Effector memory CD4-positive, alpha-beta T cell (primary cell): ENCODE results near the gene ARMC9.

Experiments
- DNase-seq, 3 donors: peaks; one replicate each; pipeline ENCODE4 v3.0.0-alpha.2; 2020
- H3K27ac ChIP-seq: 2 replicates; pipeline ENCODE4 v1.7.0; 2013; ENCODE audit warnings: mild to moderate bottlenecking, low read length, moderate library complexity; ENCODE audit not compliant: insufficient read depth, poor library complexity, severe bottlenecking
- H3K27me3 ChIP-seq: replicated peaks from 2 replicates; pipeline ENCODE4 v1.7.0; 2013; ENCODE audit warnings: mild to moderate bottlenecking, low read length; ENCODE audit not compliant: insufficient read depth, control insufficient read depth, poor library complexity, severe bottlenecking
- H3K36me3 ChIP-seq: 2 replicates; pipeline ENCODE4 v1.7.0; 2013; ENCODE audit warnings: mild to moderate bottlenecking, low read length, moderate library complexity; ENCODE audit not compliant: control insufficient read depth, insufficient read depth
- H3K4me1 ChIP-seq: 2 replicates; pipeline ENCODE4 v1.7.0; 2013; ENCODE audit warnings: low read length, mild to moderate bottlenecking; ENCODE audit not compliant: control insufficient read depth, insufficient read depth, poor library complexity, severe bottlenecking
- H3K4me3 ChIP-seq: 2 replicates; pipeline ENCODE4 v1.7.0; 2013; ENCODE audit warnings: low read length, low read depth, mild to moderate bottlenecking; ENCODE audit not compliant: insufficient read depth, poor library complexity, severe bottlenecking
- H3K9me3 ChIP-seq: 2 replicates; pipeline ENCODE4 v1.7.0; 2013; ENCODE audit warnings: mild to moderate bottlenecking, low read length, moderate library complexity; ENCODE audit not compliant: control insufficient read depth

ARMC9 gene

GRCh38 chr2:231201475-231201814 is 3.0 kb downstream of the ARMC9 start:
- Histone ChIP-seq H3K27ac (no peak overlapping the region), H3K4me3 (no peak overlapping the region), H3K36me3 (no peaks in the 10 kb centered on the region), H3K27me3 (no peaks in the 10 kb centered on the region), H3K4me1 (peaks cover 4% of the 10 kb centered on the region), H3K9me3 (no peaks in the 10 kb centered on the region)
- DNase-seq: no peak

DNA sequence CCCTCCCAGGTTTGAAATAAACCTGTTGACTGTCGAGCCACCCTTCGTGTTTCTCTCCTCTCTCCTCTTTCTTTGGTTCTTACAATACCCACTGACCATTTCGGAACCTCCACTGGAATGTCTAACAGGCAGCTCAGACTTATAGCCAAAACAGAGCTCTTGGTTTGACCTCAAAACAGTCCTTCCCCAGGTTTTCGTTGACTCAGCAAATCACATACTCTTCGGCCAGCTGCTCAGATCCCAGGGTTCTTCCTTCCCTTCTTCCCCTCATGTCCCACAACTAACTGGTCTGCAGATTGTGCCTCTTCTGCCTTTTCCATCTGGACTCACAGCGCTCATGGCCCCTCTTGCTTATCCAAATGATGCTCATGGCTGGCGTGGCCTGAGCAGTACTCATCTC is 4.7 kb downstream of the ARMC9 start:
- no peak overlapping the region for H3K27ac ChIP-seq
- peaks cover 4% of the 10 kb centered on the region for H3K4me1 ChIP-seq
- H3K9me3 ChIP-seq: no peaks in the 10 kb centered on the region
- no peaks in the 10 kb centered on the region for H3K27me3 ChIP-seq
- H3K4me3 ChIP-seq: no peak overlapping the region
- no peaks in the 10 kb centered on the region for H3K36me3 ChIP-seq
- no peak for DNase-seq

DNA sequence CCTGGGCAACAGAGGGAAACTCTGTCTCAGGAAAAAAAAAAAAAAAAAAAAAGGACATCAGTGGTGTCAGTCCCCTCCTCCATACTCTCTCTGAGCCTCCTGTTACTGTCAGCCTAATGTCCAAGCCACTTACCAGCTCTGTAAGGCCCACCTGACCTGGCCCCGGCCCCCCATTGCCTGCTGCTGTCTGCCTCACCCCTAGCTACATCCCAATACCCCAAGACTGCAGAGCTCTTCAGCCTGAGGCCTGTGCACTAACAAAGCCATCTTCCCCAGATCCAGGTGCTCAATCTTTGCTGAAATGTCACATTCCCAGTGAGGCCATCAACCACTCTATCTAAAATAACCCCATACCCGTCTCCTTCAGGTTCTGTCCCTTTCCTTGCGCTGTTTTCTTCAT is 5.7 kb downstream of the ARMC9 start:
- H3K36me3 ChIP-seq: no peaks in the 10 kb centered on the region
- no peak overlapping the region for H3K4me3 ChIP-seq
- H3K27ac ChIP-seq: no peak overlapping the region
- no peak for DNase-seq
- no peaks in the 10 kb centered on the region for H3K9me3 ChIP-seq
- H3K27me3 ChIP-seq: no peaks in the 10 kb centered on the region
- H3K4me1 ChIP-seq: no peaks in the 10 kb centered on the region

DNA sequence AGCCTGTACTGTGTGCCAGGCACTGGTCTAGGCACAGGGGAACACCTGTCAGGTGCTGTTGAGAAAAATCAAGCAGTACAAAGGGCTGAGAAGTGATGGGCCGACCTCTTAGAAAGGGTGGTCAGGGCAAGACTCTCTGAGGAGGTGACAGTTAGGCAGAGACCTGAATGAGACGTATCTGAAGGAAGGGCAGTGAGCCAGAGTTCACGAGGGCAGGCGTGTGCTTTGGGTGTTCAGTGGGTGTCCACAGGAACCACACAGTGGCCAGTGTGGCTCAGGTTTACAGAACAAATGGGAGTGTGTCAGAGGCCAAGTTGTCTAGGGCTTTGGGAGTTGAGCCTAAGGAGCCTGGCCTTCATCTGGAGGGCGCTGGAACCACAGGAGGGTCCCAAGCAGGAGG is 6.2 kb downstream of the ARMC9 start:
- no peak for DNase-seq
- H3K9me3 ChIP-seq: no peaks in the 10 kb centered on the region
- H3K36me3 ChIP-seq: no peaks in the 10 kb centered on the region
- no peaks in the 10 kb centered on the region for H3K4me1 ChIP-seq
- H3K4me3 ChIP-seq: no peak overlapping the region
- H3K27me3 ChIP-seq: no peaks in the 10 kb centered on the region
- no peak overlapping the region for H3K27ac ChIP-seq

GRCh38 chr2:231207734-231208133 is 9.3 kb downstream of the ARMC9 start:
- H3K27me3 ChIP-seq: no peaks in the 10 kb centered on the region
- no peak for DNase-seq
- no peaks in the 10 kb centered on the region for H3K4me1 ChIP-seq
- H3K9me3 ChIP-seq: no peaks in the 10 kb centered on the region
- H3K36me3 ChIP-seq: no peaks in the 10 kb centered on the region
- H3K4me3 ChIP-seq: no peak overlapping the region
- no peak overlapping the region for H3K27ac ChIP-seq

DNA sequence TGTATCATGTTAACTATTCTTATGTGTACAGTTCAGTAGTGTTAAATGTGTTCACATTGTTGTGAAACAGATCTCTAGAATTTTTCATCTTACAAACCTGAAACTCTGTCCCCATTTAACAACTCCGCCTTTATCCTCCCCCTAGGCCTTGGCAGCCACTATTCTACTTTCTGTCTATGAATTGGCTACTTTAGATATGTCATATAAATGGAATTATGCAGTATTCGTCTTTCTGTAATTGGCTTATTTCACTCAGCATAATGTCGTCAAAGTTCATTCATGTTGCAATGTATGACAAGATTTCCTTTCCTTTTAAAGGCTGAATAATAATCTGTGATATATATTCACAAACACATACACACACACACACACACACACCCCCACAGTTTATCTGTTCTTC is 12.4 kb downstream of the ARMC9 start:
- Histone ChIP-seq H3K4me1 (no peaks in the 10 kb centered on the region), H3K27me3 (no peaks in the 10 kb centered on the region), H3K9me3 (no peaks in the 10 kb centered on the region), H3K4me3 (no peak overlapping the region), H3K36me3 (no peaks in the 10 kb centered on the region), H3K27ac (no peak overlapping the region)
- DNase-seq: no peak

DNA sequence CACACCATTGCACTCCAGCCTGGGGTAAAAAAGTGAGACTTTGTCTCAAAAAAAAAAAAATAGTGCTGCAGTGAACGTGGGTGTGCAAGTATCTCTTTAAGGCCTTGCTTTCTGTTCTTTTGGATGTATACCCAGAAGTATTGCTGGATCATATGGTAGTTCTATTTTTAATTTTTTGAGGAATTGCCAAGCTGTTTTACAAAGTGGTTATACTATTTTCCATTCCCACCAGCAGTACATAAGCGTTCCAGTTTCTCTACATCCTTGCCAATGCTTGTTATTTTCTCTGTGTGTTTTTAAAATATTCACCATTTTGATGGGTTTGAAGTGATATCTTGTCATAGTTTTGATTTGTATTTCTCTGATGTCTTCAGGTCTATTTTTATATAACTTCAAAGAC is 13.1 kb downstream of the ARMC9 start:
- H3K36me3 ChIP-seq: no peaks in the 10 kb centered on the region
- H3K4me1 ChIP-seq: no peaks in the 10 kb centered on the region
- no peaks in the 10 kb centered on the region for H3K9me3 ChIP-seq
- H3K27me3 ChIP-seq: no peaks in the 10 kb centered on the region
- no peak overlapping the region for H3K4me3 ChIP-seq
- H3K27ac ChIP-seq: no peak overlapping the region
- no peak for DNase-seq

DNA sequence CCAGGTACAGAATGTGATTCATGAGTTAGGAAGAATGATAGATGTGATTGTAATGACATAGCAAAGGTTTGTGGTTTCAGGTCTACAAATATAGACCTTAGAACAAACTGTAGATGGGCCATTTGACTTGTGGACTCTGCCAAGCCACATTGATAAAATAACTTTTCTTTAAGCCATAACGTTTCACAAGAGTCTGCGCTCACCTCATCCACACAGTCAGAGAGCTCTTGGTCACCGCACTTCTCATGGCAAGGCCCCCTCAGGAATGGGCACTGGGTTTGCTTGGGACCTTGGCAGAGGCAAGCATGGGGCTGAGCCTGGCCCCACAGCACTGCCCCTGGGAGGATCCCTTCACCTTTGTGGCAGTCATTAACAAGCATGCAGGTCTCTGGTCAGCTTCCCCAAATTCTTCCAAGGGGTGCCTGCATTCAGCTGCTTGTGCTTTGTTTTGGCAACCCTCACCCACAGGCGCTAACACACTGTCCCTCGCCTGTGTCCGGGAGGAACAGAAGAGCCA is 14.0 kb downstream of the ARMC9 start:
- DNase-seq: no peak
- Histone ChIP-seq H3K4me1 (no peaks in the 10 kb centered on the region), H3K4me3 (no peak overlapping the region)

GRCh38 chr2:231213931-231214642 is 15.7 kb downstream of the ARMC9 start:
- Histone ChIP-seq H3K4me1 (no peaks in the 10 kb centered on the region), H3K4me3 (no peak overlapping the region), H3K27me3 (no peaks in the 10 kb centered on the region), H3K9me3 (no peaks in the 10 kb centered on the region), H3K27ac (no peak overlapping the region), H3K36me3 (no peaks in the 10 kb centered on the region)
- no peak for DNase-seq

More for the DNA sequence above, 14.0 kb downstream of the ARMC9 start:
- H3K36me3 ChIP-seq: no peaks in the 10 kb centered on the region
- no peaks in the 10 kb centered on the region for H3K9me3 ChIP-seq
- no peak overlapping the region for H3K27ac ChIP-seq
- no peaks in the 10 kb centered on the region for H3K27me3 ChIP-seq

DNA sequence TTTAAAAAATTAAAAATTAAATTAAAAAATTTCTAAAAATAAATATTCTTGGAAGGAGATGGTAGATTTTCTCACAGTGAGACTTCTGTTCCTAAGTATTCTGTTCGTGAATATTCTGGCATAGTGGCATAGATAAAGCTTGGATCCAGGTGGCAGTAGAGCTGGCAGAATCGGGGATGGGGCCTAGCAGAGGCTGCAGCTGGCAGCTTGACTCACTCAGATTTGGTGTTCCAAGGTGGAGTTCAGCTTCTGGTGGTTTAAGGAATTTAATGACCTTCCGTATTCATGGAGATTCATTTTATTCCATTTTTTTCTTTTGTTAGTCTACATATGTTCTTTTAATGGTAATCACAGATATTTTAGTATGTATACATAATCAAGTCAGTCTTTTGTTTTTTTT is 19.9 kb downstream of the ARMC9 start:
- Histone ChIP-seq H3K9me3 (no peaks in the 10 kb centered on the region), H3K27ac (no peak overlapping the region), H3K4me3 (no peak overlapping the region), H3K36me3 (no peaks in the 10 kb centered on the region), H3K27me3 (no peaks in the 10 kb centered on the region), H3K4me1 (no peaks in the 10 kb centered on the region)
- DNase-seq: no peak
